Breast epithelium (tissue), 3 donors: ENCODE data around the gene LSS.

Experiments used
- POLR2A ChIP-seq: fragments of 450-650 bp; IDR thresholded peaks from one replicate; pipeline ENCODE4 v1.6.1; 2016; ENCODE audit warnings: antibody characterized with exemption, mild to moderate bottlenecking, moderate library complexity
- POLR2AphosphoS5 ChIP-seq, 3 donors: sonication (generic); formaldehyde crosslinking; IDR thresholded peaks; one replicate each; pipeline ENCODE4 v1.6.1; 2017; ENCODE audit warnings: antibody characterized with exemption in 3 of 3
- TF ChIP-seq, protein P1 (sequence below), 3 donors: fragments of 450-650 bp; IDR thresholded peaks; one replicate each; pipeline ENCODE4 v1.5.1; 2016 to 2017; ENCODE audit warnings: antibody characterized with exemption in 3 of 3, mild to moderate bottlenecking in 3 of 3, moderate library complexity in 3 of 3

DNA sequence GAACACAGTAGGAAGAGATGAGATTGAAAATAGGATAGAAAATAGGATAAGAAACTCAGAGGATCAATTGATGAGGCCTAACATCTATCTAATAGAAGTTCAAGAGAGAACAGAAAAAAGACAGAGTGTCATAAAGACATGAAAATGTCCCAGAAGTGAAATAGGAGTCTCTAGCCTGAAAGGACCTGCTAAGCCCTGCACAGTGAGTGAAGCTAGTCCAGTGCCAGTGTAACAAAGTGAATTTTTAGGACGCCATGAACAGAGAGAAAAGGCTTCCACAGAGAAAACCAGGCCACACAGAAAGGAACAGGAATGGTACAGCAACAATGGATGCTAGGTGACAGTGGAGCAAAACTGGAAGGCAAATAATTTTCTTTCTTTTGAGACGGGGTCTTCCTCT is 20.3 kb upstream of the LSS start:
- TF ChIP-seq, protein P1, sequence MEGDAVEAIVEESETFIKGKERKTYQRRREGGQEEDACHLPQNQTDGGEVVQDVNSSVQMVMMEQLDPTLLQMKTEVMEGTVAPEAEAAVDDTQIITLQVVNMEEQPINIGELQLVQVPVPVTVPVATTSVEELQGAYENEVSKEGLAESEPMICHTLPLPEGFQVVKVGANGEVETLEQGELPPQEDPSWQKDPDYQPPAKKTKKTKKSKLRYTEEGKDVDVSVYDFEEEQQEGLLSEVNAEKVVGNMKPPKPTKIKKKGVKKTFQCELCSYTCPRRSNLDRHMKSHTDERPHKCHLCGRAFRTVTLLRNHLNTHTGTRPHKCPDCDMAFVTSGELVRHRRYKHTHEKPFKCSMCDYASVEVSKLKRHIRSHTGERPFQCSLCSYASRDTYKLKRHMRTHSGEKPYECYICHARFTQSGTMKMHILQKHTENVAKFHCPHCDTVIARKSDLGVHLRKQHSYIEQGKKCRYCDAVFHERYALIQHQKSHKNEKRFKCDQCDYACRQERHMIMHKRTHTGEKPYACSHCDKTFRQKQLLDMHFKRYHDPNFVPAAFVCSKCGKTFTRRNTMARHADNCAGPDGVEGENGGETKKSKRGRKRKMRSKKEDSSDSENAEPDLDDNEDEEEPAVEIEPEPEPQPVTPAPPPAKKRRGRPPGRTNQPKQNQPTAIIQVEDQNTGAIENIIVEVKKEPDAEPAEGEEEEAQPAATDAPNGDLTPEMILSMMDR (IDR thresholded peaks at IDR 0.05) = no peak
- TF ChIP-seq POLR2AphosphoS5 (IDR thresholded peaks at IDR 0.05) (no peak), POLR2A (no peak)
